Iris pigment epithelial cell (primary cell): Measurements from ENCODE around the gene ZC3H8.

ENCODE experiments used
- DNase-seq: peaks from one replicate; pipeline ENCODE4 v3.0.0-alpha.2; 2011; ENCODE audit warnings: low read depth

Gene ZC3H8

GRCh38 chr2:112164876-112165275 is 90.0 kb downstream of the ZC3H8 start:
- no peak for DNase-seq

GRCh38 chr2:112163541-112163981 is 91.3 kb downstream of the ZC3H8 start:
- DNase-seq, result no peak

DNA sequence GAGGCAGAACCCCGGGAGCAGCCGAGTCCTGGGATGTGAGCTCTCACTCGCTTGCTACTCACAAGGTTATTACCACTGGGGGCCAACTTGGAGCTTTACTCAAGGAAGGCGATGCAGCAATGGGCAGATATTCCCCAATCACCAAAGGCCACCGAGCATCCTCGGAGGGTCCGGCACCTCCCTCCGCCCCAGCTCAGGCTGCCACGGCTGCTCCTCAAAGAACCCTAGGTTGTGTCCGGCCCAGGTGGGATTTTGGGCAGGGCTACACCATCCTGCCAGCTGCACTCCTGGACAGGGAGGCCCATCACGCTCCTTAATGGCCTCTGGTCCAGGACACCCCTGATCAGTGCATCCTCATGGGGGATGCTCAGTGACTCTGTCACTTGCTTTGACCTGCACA is 91.9 kb downstream of the ZC3H8 start:
- DNase-seq, result no peak

- no peak for DNase-seq
These were observed 92.5 kb downstream of the ZC3H8 start for GRCh38 chr2:112162341-112162740.
